ENCODE data around the gene DOCK11. TPM values are rescaled to one million over a fixed set of nuclear protein-coding genes. Genes with fewer than 3 reads are reported as not detected.

DOCK11 gene
- total and polyA plus RNA-seq, 2 of the 4 experiments (the other 2 are of a cell fraction): 3.9 to 13.1 TPM

GRCh38 chrX:118574666-118575065 lies 79.1 kb downstream of the DOCK11 start:
- dilution Hi-C loops (cut with HindIII; ENCODE audit: low sequenced_read_pairs, unreplicated experiment): no loop called here
- H4K20me1 ChIP-seq (ENCODE audit: insufficient read depth, low read length): no peaks in the 10 kb centered on the region
- WGBS, 2 experiments (ENCODE audit: extremely low coverage in 2 of 2, insufficient read length in 1 of 2): no CpG with 5 or more reads among the region's 4 CpGs
- no peak overlapping the region for H3K23ac ChIP-seq (ENCODE audit: low read depth, low read length)
- no peak overlapping the region for H3K4me2 ChIP-seq (ENCODE audit: low read depth, low read length)
- in situ Hi-C loops (cut with MboI; ENCODE audit: low sequenced_read_pairs): no loop called here
- no peak overlapping the region for H4K91ac ChIP-seq (ENCODE audit: insufficient read depth, low read depth, low read length)
- H2BK5ac ChIP-seq (ENCODE audit: low read depth, low read length, poor library complexity, severe bottlenecking): no peak overlapping the region
- no peaks in the 10 kb centered on the region for H3K36me3 ChIP-seq (ENCODE audit: control insufficient read depth, insufficient read depth, low read length)
- ChIA-PET CTCF (no interaction called here), POLR2A (ENCODE audit: unreplicated experiment) (no interaction called here)
- no peak overlapping the region for H2AFZ ChIP-seq (replicated peaks; ENCODE audit: low read length, poor library complexity)
- TF ChIP-seq CEBPB (IDR thresholded peaks at IDR 0.05; ENCODE audit: low read depth, low read length): no peak
- TF ChIP-seq, protein P1, sequence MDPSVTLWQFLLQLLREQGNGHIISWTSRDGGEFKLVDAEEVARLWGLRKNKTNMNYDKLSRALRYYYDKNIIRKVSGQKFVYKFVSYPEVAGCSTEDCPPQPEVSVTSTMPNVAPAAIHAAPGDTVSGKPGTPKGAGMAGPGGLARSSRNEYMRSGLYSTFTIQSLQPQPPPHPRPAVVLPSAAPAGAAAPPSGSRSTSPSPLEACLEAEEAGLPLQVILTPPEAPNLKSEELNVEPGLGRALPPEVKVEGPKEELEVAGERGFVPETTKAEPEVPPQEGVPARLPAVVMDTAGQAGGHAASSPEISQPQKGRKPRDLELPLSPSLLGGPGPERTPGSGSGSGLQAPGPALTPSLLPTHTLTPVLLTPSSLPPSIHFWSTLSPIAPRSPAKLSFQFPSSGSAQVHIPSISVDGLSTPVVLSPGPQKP (IDR thresholded peaks at IDR 0.05; ENCODE audit: borderline replicate concordance, low read depth, low read length): no peak
- no peak for TF ChIP-seq MAFK (IDR thresholded peaks at IDR 0.05; ENCODE audit: low read depth, low read length)
- no peak for TF ChIP-seq RAD21 (IDR thresholded peaks at IDR 0.05; ENCODE audit: low read length)
- TF ChIP-seq POLR2A (IDR thresholded peaks at IDR 0.05; ENCODE audit: low read depth, low read length): no peak
- H2AK5ac ChIP-seq (ENCODE audit: low read depth, low read length): no peak overlapping the region
- no peak for DNase-seq
- H3K9ac ChIP-seq (ENCODE audit: low read depth, low read length): no peak overlapping the region
- H3K79me1 ChIP-seq (ENCODE audit: low read depth in 1 of 2, low read length in 2 of 2): no peaks in the 10 kb centered on the region
- H3K27me3 ChIP-seq (ENCODE audit: control insufficient read depth, insufficient read depth, low read length): no peaks in the 10 kb centered on the region
- no TSS peak for BruUV-seq (replicated peaks)
- no peaks in the 10 kb centered on the region for H3K4me1 ChIP-seq (ENCODE audit: control insufficient read depth, insufficient read depth, low read length)
- H4K8ac ChIP-seq (ENCODE audit: low read depth in 2 of 2, low read length in 2 of 2): no peak overlapping the region
- no peak overlapping the region for H2BK20ac ChIP-seq (ENCODE audit: low read depth, low read length)
- H3K18ac ChIP-seq (ENCODE audit: low read depth, low read length): no peak overlapping the region
- H3K4ac ChIP-seq (ENCODE audit: low read depth, low read length): no peak overlapping the region
- intact Hi-C loops (cut with micrococcal nuclease): loop anchor here (5.0 kb wide), 1 partner anchor 77 kb away; the partner anchor contains the start of gene DOCK11
- ATAC-seq (ENCODE audit: low read depth): no peak
- no peak overlapping the region for H3K56ac ChIP-seq (ENCODE audit: extremely low read depth, insufficient read depth, low read length)
- no peak overlapping the region for H2BK15ac ChIP-seq (ENCODE audit: low read depth, low read length)
- H2BK120ac ChIP-seq (ENCODE audit: low read depth, low read length): no peak overlapping the region
- H3K9me1 ChIP-seq (ENCODE audit: insufficient read depth, low read length): no peaks in the 10 kb centered on the region
- H4K5ac ChIP-seq (ENCODE audit: low read depth, low read length): no peak overlapping the region
- H3K4me3 ChIP-seq (ENCODE audit: insufficient read depth, low read depth, low read length): no peak overlapping the region
- H3K9me3 ChIP-seq (ENCODE audit: control insufficient read depth, insufficient read depth, low read length): no peaks in the 10 kb centered on the region
- no peak overlapping the region for H2AK9ac ChIP-seq (replicated peaks; ENCODE audit: low read depth, low read length, poor library complexity)
- H3K27ac ChIP-seq (ENCODE audit: insufficient read depth, low read length): no peak overlapping the region
- H3K14ac ChIP-seq (replicated peaks; ENCODE audit: low read depth, low read length): no peak overlapping the region
